CMK (cell line): Measurements from ENCODE around the gene ABCA12.

Source experiments
- DNase-seq: peaks from one replicate; pipeline ENCODE4 v3.0.0-alpha.2; 2010; ENCODE audit warnings: low read depth

ABCA12 gene

DNA sequence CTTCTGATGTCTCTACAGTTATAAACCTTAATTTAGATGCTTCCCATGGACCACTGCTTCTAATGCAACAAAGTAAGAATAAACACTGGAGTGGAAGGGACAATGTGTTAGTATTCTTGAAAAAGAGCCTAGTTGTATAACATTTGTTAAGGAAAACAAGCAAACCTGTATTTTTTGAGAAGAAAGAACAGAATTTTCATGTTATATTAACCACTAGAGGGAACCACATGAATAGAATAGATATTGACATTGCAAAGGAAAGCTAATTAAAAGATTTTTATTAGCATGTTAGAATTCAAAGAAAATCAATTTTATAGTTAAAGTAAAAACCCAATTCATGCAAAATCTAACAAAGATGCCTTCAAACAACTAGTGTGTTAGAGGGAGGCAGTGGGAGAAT, 177.7 kb downstream of the ABCA12 start:
- no peak for DNase-seq

DNA sequence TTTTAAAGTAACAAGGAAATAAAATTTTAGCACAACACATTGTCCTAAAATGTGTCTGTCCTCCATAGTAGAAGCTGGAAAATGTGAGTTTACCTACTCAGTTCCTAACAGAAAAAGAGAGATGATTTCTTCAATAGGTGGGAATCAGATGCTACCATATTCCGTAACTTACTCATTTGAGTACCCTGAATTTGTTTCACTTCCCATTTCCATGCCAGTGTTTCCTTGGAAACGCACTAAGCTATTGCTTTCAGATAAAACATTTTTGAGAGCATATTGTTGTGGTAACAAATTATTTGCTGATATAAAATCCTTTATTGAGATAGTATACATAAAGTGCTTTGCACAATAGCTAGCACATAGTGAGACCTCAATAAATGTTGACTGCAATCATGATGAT, 191.5 kb downstream of the ABCA12 start:
- no peak for DNase-seq

DNA sequence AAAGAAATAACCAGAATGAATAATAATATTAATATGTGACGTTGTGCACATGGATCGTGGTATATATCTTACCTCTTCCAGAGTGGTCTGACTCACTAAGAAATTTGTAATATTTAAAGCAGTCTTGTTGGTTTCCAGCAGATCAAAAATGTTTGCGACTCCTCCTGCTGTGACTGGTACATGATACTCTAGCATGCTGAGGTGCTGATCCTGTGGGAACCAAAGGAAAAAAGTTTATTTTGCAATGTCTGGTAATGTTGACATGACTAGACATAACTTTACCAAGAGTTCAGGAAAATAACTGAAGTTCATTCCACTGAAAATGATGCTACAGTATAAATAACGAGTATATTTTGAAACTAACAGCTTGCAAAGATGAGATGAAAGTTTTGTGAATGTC, 204.4 kb downstream of the ABCA12 start:
- DNase-seq: no peak

DNA sequence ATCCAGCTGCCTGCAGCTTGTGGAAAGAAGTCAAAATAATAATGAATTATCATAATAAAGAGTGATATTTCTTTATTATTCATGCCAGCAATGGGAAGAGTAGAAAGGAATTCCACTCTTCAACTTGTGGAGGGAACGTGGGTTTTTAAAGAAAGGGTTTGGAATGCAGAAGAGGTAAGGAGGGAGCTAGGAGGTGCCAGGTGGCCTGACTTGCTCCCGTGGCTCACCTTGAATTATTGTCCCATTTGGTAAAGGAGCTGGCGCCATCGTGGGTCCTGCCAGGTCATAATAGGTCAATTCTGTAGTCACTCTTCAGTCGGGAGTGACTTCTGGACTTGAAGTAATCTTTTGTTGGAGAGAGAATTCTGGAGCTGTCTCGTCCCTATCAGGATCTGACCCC, 233.8 kb downstream of the ABCA12 start:
- no peak for DNase-seq

DNA sequence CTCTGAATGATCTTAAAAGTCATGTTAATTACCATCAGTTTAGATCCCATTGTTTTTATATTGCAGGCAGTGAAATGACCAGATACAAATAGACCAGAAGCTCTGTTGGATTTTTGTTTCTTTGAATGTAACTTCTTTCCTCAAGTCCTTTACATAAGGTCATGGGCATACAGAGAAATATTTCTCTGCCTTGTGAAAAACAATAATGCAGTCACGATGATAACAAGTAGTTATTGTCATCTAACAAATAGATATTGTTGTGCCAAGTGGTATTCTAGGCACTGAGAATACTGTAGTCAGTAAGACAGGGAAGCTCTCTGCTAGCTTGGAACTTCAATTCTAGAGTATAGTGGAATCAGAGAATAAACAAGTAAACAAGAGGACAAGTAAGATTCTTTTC, 234.2 kb downstream of the ABCA12 start:
- no peak for DNase-seq

DNA sequence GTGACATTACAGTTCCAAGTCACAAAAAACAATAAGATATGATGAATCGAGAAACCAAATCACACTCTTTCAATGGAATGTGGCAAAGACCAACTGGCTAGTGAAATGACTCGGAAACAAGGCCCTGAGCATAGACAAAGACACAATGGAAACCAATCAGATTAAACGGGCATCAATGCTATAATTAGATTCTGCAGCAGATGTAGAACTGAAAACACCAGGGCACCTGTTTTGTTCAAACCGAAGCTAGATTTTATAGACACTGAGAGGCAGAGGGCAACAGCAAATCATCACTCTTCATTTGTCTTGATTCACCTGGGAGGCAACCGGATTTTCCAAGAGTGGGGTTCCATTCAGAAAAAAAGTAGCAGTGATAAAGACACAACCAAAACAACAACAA, 236.1 kb downstream of the ABCA12 start:
- no peak for DNase-seq

DNA sequence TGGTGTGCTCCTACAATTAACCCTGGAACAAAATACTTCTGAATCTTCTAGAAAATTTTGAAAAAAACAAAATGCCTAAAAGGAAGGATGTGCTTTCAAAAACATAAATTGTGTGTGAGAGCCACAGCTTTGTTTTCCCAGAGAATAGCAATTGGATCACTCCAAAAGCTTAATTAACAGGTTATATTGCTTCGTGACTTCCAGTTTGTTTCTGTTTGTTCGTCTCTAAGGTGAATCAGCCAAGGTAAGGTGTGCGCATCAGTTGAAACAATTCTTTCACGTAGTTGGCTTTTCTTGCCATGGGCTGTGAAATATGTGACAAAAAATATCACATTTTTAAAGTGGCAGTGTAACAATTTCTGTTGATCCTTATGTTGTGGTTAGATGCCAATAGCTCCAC, 238.7 kb downstream of the ABCA12 start:
- DNase-seq: no peak

DNA sequence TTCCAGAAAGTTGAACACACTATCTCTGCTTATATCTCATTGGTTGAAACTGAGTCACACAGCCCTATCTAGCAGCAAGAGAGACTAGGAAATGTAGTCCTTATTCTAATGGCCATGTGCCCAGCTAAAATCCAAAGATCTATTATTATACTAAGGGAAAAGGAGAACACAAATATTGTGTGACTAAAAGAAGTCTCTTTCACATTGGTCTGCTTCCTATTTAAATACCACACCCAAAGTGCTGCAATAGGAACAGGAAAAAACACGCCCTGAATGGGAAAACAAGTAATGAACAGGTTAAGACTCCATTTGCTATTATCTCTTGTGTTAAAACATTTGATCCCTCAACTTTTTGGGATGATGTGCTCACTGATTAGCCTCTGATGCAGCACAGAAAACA, 242.2 kb downstream of the ABCA12 start:
- no peak for DNase-seq

DNA sequence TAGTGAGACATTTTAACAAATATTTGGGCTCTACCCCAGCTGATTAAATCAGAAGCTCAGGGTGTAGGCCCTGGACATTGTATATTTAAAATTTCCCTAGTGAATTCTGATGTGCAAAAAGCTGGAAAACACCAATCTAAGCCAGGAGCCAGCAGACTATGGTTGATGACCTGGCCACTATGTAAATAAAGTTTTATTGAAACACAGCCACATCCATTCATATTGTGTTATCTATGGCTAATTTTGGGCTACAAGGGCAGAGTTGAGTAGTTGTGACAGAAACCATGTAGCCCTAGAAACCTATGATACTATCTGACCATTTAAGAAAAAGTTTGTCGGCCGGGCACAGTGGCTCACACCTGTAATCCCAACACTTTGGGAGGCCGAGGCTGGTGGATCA, 243.0 kb downstream of the ABCA12 start:
- no peak for DNase-seq

DNA sequence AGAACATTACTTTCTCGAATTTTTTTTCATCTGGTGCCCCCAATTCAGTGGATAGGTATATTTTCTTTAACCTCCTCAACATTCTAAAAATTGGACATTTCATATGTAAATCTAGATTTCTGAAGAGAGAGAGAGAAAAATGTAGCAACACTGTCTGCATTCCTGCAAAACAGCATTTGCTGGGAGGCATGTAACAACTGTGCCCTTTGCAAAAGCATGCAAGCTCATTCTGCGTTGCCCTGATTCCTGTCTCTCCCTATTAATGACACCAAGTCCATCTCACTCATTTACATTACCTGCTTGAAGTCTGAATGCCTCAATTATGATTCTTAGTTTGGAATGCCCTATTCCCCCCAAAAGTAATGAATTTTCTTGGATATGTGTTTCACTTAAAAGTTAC, 249.1 kb downstream of the ABCA12 start:
- DNase-seq: no peak

DNA sequence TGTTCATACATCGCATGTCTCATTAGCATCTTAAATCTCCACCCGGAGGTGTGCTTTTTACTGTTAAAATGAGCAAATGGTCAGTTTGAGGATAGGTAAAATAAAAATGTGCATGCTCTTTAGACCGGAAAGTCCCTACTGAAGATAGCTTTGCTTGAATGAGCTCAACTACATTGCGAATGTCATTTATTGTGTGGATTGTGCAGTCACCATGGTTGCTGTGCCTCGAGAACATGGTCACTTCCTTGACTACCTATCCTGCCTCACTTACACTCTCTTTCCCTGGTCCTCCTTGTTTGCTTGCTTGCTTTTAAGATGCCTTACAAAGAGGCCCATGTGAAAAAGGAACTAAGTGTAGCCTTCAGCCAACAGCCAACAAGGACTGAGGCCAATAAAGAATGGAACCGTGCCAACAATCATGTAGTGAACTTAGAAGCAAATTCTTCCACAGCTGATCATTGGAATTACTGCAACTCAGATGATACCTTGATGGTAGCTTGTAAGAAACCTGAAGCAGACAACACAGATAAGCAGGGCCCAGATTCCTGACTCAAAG, 256.7 kb downstream of the ABCA12 start:
- DNase-seq: no peak
